Endothelial cell of umbilical vein (primary cell): Measurements from ENCODE around the gene PLEKHA7. TPM values are rescaled to one million over a fixed set of nuclear protein-coding genes. Genes with fewer than 3 reads are reported as not detected.

ENCODE experiments used
- BruUV-seq: library from RNA; stranded (reverse); fragments of 400-500 nt; replicated peaks from 2 replicates; lab custom pipeline; 2021; lab: Mats Ljungman, UMichigan
- CTCF ChIA-PET: fragments of 300-600, 350-600 bp; sonication (Branson Sonifier 250); formaldehyde crosslinking; loops from one replicate; lab custom pipeline; 2021; ENCODE audit warnings: antibody characterized with exemption, inconsistent platforms; lab: Charles Lee
- POLR2A ChIA-PET: fragments of 300-600, 350-600 bp; sonication (Branson Sonifier 250); formaldehyde crosslinking; loops from one replicate; lab custom pipeline; 2021; ENCODE audit warnings: antibody characterized with exemption, inconsistent platforms; lab: Charles Lee
- DNase-seq: peaks from one replicate; pipeline ENCODE4 v3.0.0-alpha.2; 2011; ENCODE audit warnings: low read depth, low spot score
- FAIRE-seq: peaks from 2 replicates; lab custom pipeline; 2011; peaks lifted over from hg19 to GRCh38; lab: Jason Lieb, UNC
- H2AFZ ChIP-seq: 2 replicates; pipeline ENCODE4 v1.6.0; 2012; ENCODE audit warnings: low read depth, low read length, control low read depth, inconsistent platforms
- H3K27ac ChIP-seq: 2 replicates; pipeline ENCODE4 v1.5.1; 2011; ENCODE audit warnings: low read depth, mild to moderate bottlenecking, control low read depth, low read length, moderate library complexity; ENCODE audit not compliant: insufficient read depth
- H3K27me3 ChIP-seq, 2 experiments: 2 replicates each; pipeline versions ENCODE4 v1.6.0 to v1.6.1; 2011; ENCODE audit warnings: low read length in 2 of 2, mixed read lengths in 1 of 2; ENCODE audit not compliant: control insufficient read depth in 2 of 2, insufficient read depth in 2 of 2
- H3K36me3 ChIP-seq, 2 experiments: 2 replicates in 1 of 2; 3 replicates in 1 of 2; pipeline ENCODE4 v1.5.1; 2011; ENCODE audit warnings: low read length in 2 of 2, mild to moderate bottlenecking in 1 of 2, moderate library complexity in 1 of 2; ENCODE audit not compliant: control insufficient read depth in 2 of 2, insufficient read depth in 2 of 2; ENCODE audit errors: extremely low read depth in 1 of 2
- H3K4me1 ChIP-seq: 3 replicates; pipeline ENCODE4 v1.5.1; 2011; ENCODE audit warnings: mild to moderate bottlenecking, low read length; ENCODE audit not compliant: control insufficient read depth, insufficient read depth; ENCODE audit errors: extremely low read depth
- H3K4me2 ChIP-seq: 2 replicates; pipeline ENCODE4 v1.6.1; 2011; ENCODE audit warnings: low read length, control low read depth, mixed read lengths; ENCODE audit not compliant: insufficient read depth
- H3K4me3 ChIP-seq, 3 experiments: fragments of 200-600 bp in 1 of 3; sonication (generic), shearing (Covaris generic) in 1 of 3; replicated peaks in 1 of 3; 2 replicates each; pipeline ENCODE4 v1.5.1; 2011 to 2016; ENCODE audit warnings: control low read depth in 3 of 3, low read length in 3 of 3, mild to moderate bottlenecking in 2 of 3, inconsistent platforms in 1 of 3, low read depth in 1 of 3, moderate library complexity in 1 of 3; ENCODE audit not compliant: insufficient read depth in 1 of 3
- H3K79me2 ChIP-seq: 2 replicates; pipeline ENCODE4 v1.6.0; 2012; ENCODE audit warnings: low read length, inconsistent platforms; ENCODE audit not compliant: control insufficient read depth, insufficient read depth
- H3K9ac ChIP-seq: replicated peaks from 2 replicates; pipeline ENCODE3; 2011; ENCODE audit warnings: low read length, control low read depth; ENCODE audit not compliant: insufficient read depth; ENCODE audit errors: extremely low read depth
- H3K9me1 ChIP-seq: replicated peaks from 3 replicates; pipeline ENCODE4 v1.6.0; 2011; ENCODE audit warnings: mild to moderate bottlenecking, low read length; ENCODE audit not compliant: control insufficient read depth, insufficient read depth; ENCODE audit errors: extremely low read depth
- H3K9me3 ChIP-seq: replicated peaks from 2 replicates; pipeline ENCODE4 v1.5.1; 2012; ENCODE audit warnings: low read length, inconsistent platforms; ENCODE audit not compliant: control insufficient read depth, insufficient read depth
- H4K20me1 ChIP-seq: replicated peaks from 2 replicates; pipeline ENCODE3; 2011; ENCODE audit warnings: mild to moderate bottlenecking, low read length; ENCODE audit not compliant: control insufficient read depth, insufficient read depth; ENCODE audit errors: extremely low read depth
- CTCF ChIP-seq, 2 donors: IDR thresholded peaks; 1 replicate in 1 of 2; 2 replicates in 1 of 2; pipeline ENCODE4 v1.5.1; 2011; ENCODE audit warnings: low read length in 2 of 2, mild to moderate bottlenecking in 2 of 2, moderate library complexity in 2 of 2, control low read depth in 1 of 2, inconsistent platforms in 1 of 2, low read depth in 1 of 2; ENCODE audit not compliant: insufficient read depth in 1 of 2; ENCODE audit errors: extremely low read depth in 1 of 2
- EZH2 ChIP-seq: IDR thresholded peaks from 2 replicates; pipeline ENCODE4 v1.6.1; 2012; ENCODE audit warnings: borderline replicate concordance, low read depth, mild to moderate bottlenecking, moderate library complexity, low read length, inconsistent platforms; ENCODE audit not compliant: severe bottlenecking
- FOS ChIP-seq: IDR thresholded peaks from 2 replicates; pipeline ENCODE4 v1.6.1; 2011; ENCODE audit warnings: mild to moderate bottlenecking, low read length, moderate library complexity, borderline replicate concordance; ENCODE audit not compliant: insufficient read depth
- GATA2 ChIP-seq: IDR thresholded peaks from 2 replicates; pipeline ENCODE4 v1.7.0; 2011; ENCODE audit warnings: low read depth, mild to moderate bottlenecking, moderate library complexity, mixed read lengths, low read length; ENCODE audit not compliant: insufficient read length, insufficient read depth
- JUN ChIP-seq: IDR thresholded peaks from 2 replicates; pipeline ENCODE4 v1.6.1; 2011; ENCODE audit warnings: borderline replicate concordance, low read depth; ENCODE audit not compliant: insufficient read length, insufficient read depth
- MAX ChIP-seq: IDR thresholded peaks from 2 replicates; pipeline ENCODE4 v1.6.1; 2011; ENCODE audit not compliant: insufficient read depth, insufficient read length
- MYC ChIP-seq: IDR thresholded peaks from one replicate; pipeline ENCODE4 v1.6.1; 2011; ENCODE audit warnings: mild to moderate bottlenecking, low read depth, low read length
- POLR2A ChIP-seq: IDR thresholded peaks from 2 replicates; pipeline ENCODE4 v1.6.1; 2012; ENCODE audit warnings: low read depth, mild to moderate bottlenecking, control low read depth, low read length
- POLR2AphosphoS5 ChIP-seq: IDR thresholded peaks from 2 replicates; pipeline ENCODE4 v1.6.1; 2012; ENCODE audit warnings: low read depth, mild to moderate bottlenecking, control low read depth, low read length, moderate library complexity; ENCODE audit not compliant: insufficient read depth
- dilution Hi-C: fragments of 300-500 bp; cut with MboI; formaldehyde crosslinking; loops from one replicate; pipeline ENCODE4 v1.15.0; 2019; ENCODE audit warnings: low sequenced_read_pairs; ENCODE audit not compliant: extremely low pct_ligation_motif_present
- intact Hi-C: fragments of 100-400 bp; cut with micrococcal nuclease; formaldehyde crosslinking; loops from one replicate; pipeline ENCODE4 v1.10.0; 2022
- polyA plus RNA-seq, 4 experiments: library from polyadenylated mRNA; depleted of rRNA in 3 of 4; stranded (reverse) in 3 of 4; unstranded in 1 of 4; fragments of >200 nt; gene quantifications; 2 replicates each; pipeline versions ENCODE4 v1.2.1 to v1.2.3, GENCODE V29; 2011 to 2012; ENCODE audit warnings: missing spikeins in 1 of 4
- total RNA-seq: library from RNA; stranded (reverse); gene quantifications from 2 replicates; pipeline ENCODE4 v1.2.3, GENCODE V29; 2021

The PLEKHA7 gene
- total and polyA plus RNA-seq, 2 donors (not counting 3 experiments of a cell fraction or from before 2014, with no cell fraction given), result 1.7 to 3.8 TPM

GRCh38 chr11:16781936-16782919 lies 232.0 kb downstream of the PLEKHA7 start:
- FAIRE-seq, result no peak
- POLR2A ChIA-PET, result no interaction called here
- dilution Hi-C loops, result no loop called here

More at GRCh38 chr11:16781936-16782919, 232.0 kb downstream of the PLEKHA7 start:
- BruUV-seq, result no TSS peak
- no peak overlapping the region for H3K9ac ChIP-seq
- intact Hi-C loops, result loop anchor here (10.0 kb wide), 1 partner anchor 603 kb away; the partner anchor contains the start of gene KCNJ11
- H3K9me1 ChIP-seq, result no peaks in the 10 kb centered on the region
- peaks cover 27% of the 10 kb centered on the region for H3K4me1 ChIP-seq
- TF ChIP-seq FOS (no peak), POLR2AphosphoS5 (no peak), MAX (no peak), JUN (no peak), GATA2 (no peak), POLR2A (no peak), CTCF (IDR thresholded peaks at IDR 0.05; ENCODE audit: extremely low read depth in 1 of 2, insufficient read depth in 1 of 2, low read depth in 1 of 2, low read length in 2 of 2) (no peak), EZH2 (no peak), MYC (no peak)
- DNase-seq, result no peak
- no peaks in the 10 kb centered on the region for H4K20me1 ChIP-seq
- no peaks in the 10 kb centered on the region for H3K27me3 ChIP-seq
- no peaks in the 10 kb centered on the region for H3K79me2 ChIP-seq
- H3K36me3 ChIP-seq, result no peaks in the 10 kb centered on the region
- H3K9me3 ChIP-seq, result no peaks in the 10 kb centered on the region
- CTCF ChIA-PET, result interaction anchor here (0.6 to 6.2 kb wide), 2 partner anchors 38 to 281 kb away, joined by 3 to 159 read pairs; no protein-coding TSS in a partner anchor
- no peak overlapping the region for H3K4me2 ChIP-seq
- no peak overlapping the region for H3K4me3 ChIP-seq
- no peak overlapping the region for H3K27ac ChIP-seq
- no peak overlapping the region for H2AFZ ChIP-seq
